GM12878 (cell line): ENCODE measurements around the gene SMTNL1. TPM values are rescaled to one million over a fixed set of nuclear protein-coding genes. Genes with fewer than 3 reads are reported as not detected.

ENCODE experiments used
- ATAC-seq: fragments of 200-7000 bp; cut with Tn5 transposase; 3 replicates; pipeline ENCODE4 v1.9.1; 2020; ENCODE audit warnings: mild to moderate bottlenecking, moderate library complexity
- BruUV-seq: library from RNA; stranded (reverse); fragments of 400-500 nt; replicated peaks from 2 replicates; lab custom pipeline; 2021; lab: Mats Ljungman, UMichigan
- CTCF ChIA-PET: fragments of 300-600 bp; sonication (Branson Sonifier 250); formaldehyde crosslinking; extraction: SDS; loops from one replicate; lab custom pipeline; 2021; ENCODE audit warnings: inconsistent platforms; lab: Yijun Ruan, JAX
- POLR2A ChIA-PET: fragments of 350-600 bp; formaldehyde crosslinking; extraction: SDS; loops from one replicate; lab custom pipeline; 2021; ENCODE audit warnings: inconsistent platforms; lab: Charles Lee
- RAD21 ChIA-PET: fragments of 300-600 bp; sonication (Branson Sonifier 250); formaldehyde crosslinking; loops from one replicate; lab custom pipeline; 2023; ENCODE audit warnings: antibody characterized with exemption; ENCODE audit not compliant: unreplicated experiment; lab: Charles Lee
- SMC1A ChIA-PET: fragments of 300-600 bp; sonication (Branson Sonifier 250); formaldehyde crosslinking; loops from one replicate; lab custom pipeline; 2023; ENCODE audit not compliant: unreplicated experiment, uncharacterized antibody; lab: Charles Lee
- DNase-seq: peaks from one replicate; pipeline ENCODE4 v3.0.0-alpha.2; 2011; ENCODE audit warnings: low read depth, low spot score
- FAIRE-seq: peaks from 3 replicates; lab custom pipeline; 2011; peaks lifted over from hg19 to GRCh38; lab: Jason Lieb, UNC
- H2AFZ ChIP-seq: 2 replicates; pipeline ENCODE4 v1.6.0; 2011; ENCODE audit warnings: low read depth, low read length, control low read depth; ENCODE audit not compliant: control insufficient read depth
- H3K27ac ChIP-seq: 2 replicates; pipeline ENCODE4 v1.5.1; 2011; ENCODE audit warnings: control low read depth; ENCODE audit not compliant: control insufficient read depth, insufficient read depth
- H3K27me3 ChIP-seq, 2 experiments: replicated peaks in 1 of 2; 2 replicates each; pipeline versions ENCODE4 v1.6.0 to v1.6.1; 2011; ENCODE audit warnings: low read length in 1 of 2; ENCODE audit not compliant: control insufficient read depth in 2 of 2, insufficient read depth in 2 of 2
- H3K36me3 ChIP-seq, 2 experiments: 2 replicates each; pipeline ENCODE4 v1.5.1; 2011; ENCODE audit warnings: low read length in 1 of 2; ENCODE audit not compliant: control insufficient read depth in 2 of 2, insufficient read depth in 2 of 2
- H3K4me1 ChIP-seq: 2 replicates; pipeline ENCODE4 v1.6.1; 2011; ENCODE audit warnings: mild to moderate bottlenecking, low read length, moderate library complexity, mixed read lengths; ENCODE audit not compliant: control insufficient read depth, insufficient read depth
- H3K4me2 ChIP-seq: 2 replicates; pipeline ENCODE4 v1.6.0; 2011; ENCODE audit warnings: control low read depth; ENCODE audit not compliant: control insufficient read depth, insufficient read depth
- H3K4me3 ChIP-seq: fragments of 200-600 bp; sonication (generic); 2 replicates; pipeline ENCODE4 v1.5.1; 2016
- H3K79me2 ChIP-seq: 2 replicates; pipeline ENCODE4 v1.6.0; 2011; ENCODE audit warnings: low read length; ENCODE audit not compliant: control insufficient read depth, insufficient read depth
- H3K9ac ChIP-seq: 2 replicates; pipeline ENCODE4 v1.8.0; 2011; ENCODE audit warnings: low read length, control low read depth, mixed read lengths; ENCODE audit not compliant: control insufficient read depth, insufficient read depth
- H3K9me3 ChIP-seq: replicated peaks from 3 replicates; pipeline ENCODE4 v1.5.1; 2011; ENCODE audit warnings: mild to moderate bottlenecking, low read length; ENCODE audit not compliant: control insufficient read depth, insufficient read depth
- H4K20me1 ChIP-seq: 2 replicates; pipeline ENCODE4 v1.6.0; 2011; ENCODE audit not compliant: control insufficient read depth, insufficient read depth
- BMI1 ChIP-seq: fragments of 450-650 bp; IDR thresholded peaks from 2 replicates; pipeline ENCODE4 v1.6.1; 2016; ENCODE audit warnings: mild to moderate bottlenecking, moderate library complexity, borderline replicate concordance
- CBFB ChIP-seq: IDR thresholded peaks from 2 replicates; pipeline ENCODE4 v1.6.1; 2016; ENCODE audit warnings: antibody characterized with exemption, low read depth
- CHD1 ChIP-seq: IDR thresholded peaks from 2 replicates; pipeline ENCODE4 v1.6.1; 2012; ENCODE audit warnings: low read depth, low read length, improper control_type of control experiment
- CHD2 ChIP-seq: IDR thresholded peaks from 2 replicates; pipeline ENCODE4 v1.6.1; 2011; ENCODE audit warnings: low read depth, low read length, improper control_type of control experiment, borderline replicate concordance
- CUX1 ChIP-seq: IDR thresholded peaks from 2 replicates; pipeline ENCODE4 v1.6.1; 2012; ENCODE audit warnings: improper control_type of control experiment, low read depth, low read length; ENCODE audit not compliant: insufficient replicate concordance
- HDGF ChIP-seq: fragments of 450-650 bp; IDR thresholded peaks from 2 replicates; pipeline ENCODE4 v1.6.1; 2016; ENCODE audit warnings: antibody characterized with exemption
- IKZF2 ChIP-seq, 2 experiments: fragments of 450-650 bp; IDR thresholded peaks; 2 replicates each; pipeline ENCODE4 v1.6.1; 2017; ENCODE audit warnings: mild to moderate bottlenecking in 2 of 2, moderate library complexity in 2 of 2
- NR2C2 ChIP-seq: IDR thresholded peaks from 2 replicates; pipeline ENCODE4 v1.6.1; 2011; ENCODE audit warnings: borderline replicate concordance, low read depth; ENCODE audit not compliant: control insufficient read depth, insufficient read length
- POLR2A ChIP-seq: IDR thresholded peaks from 2 replicates; pipeline ENCODE4 v1.6.1; 2011; ENCODE audit warnings: low read depth, mild to moderate bottlenecking, low read length
- RB1 ChIP-seq: fragments of 450-650 bp; formaldehyde crosslinking; IDR thresholded peaks from 2 replicates; pipeline ENCODE4 v1.6.1; 2017; ENCODE audit warnings: mild to moderate bottlenecking, borderline replicate concordance
- SREBF2 ChIP-seq: IDR thresholded peaks from 2 replicates; pipeline ENCODE4 v1.6.1; 2012; ENCODE audit warnings: mild to moderate bottlenecking, low read length
- TCF3 ChIP-seq: IDR thresholded peaks from 2 replicates; pipeline ENCODE4 v1.6.1; 2012; ENCODE audit warnings: low read depth, mild to moderate bottlenecking, low read length, borderline replicate concordance; ENCODE audit not compliant: insufficient read depth
- ZBED1 ChIP-seq: IDR thresholded peaks from 2 replicates; pipeline ENCODE4 v1.6.1; 2016; ENCODE audit warnings: borderline replicate concordance
- WGBS: methylation state at CpG from one replicate; pipeline ENCODE4 v1.1.6; 2016; ENCODE audit warnings: low lambda C conversion rate; ENCODE audit not compliant: insufficient replicate concordance, insufficient coverage; ENCODE audit errors: missing lambda C conversion rate; 5-methylcytosine and 5-hydroxymethylcytosine counted together
- in situ Hi-C: fragments of 300-500 bp; cut with MboI; formaldehyde crosslinking; loops from 9 replicates; pipeline ENCODE4 v1.14.3; 2018; ENCODE audit warnings: mixed read lengths
- intact Hi-C: fragments of 100-400 bp; cut with micrococcal nuclease; formaldehyde crosslinking; loops from one replicate; pipeline ENCODE4 v1.14.2; 2022; ENCODE audit not compliant: unreplicated experiment
- polyA plus RNA-seq, 11 experiments: library from polyadenylated mRNA; depleted of rRNA in 4 of 11; unstranded in 6 of 11; stranded (reverse) in 5 of 11; fragments of >200 nt; fragmentation: Nextera tagmentation in 4 of 11; fragmentation: Illumina TruSeq in 1 of 11; extraction: Ambion mirVana in 4 of 11; extraction: Trizol in 1 of 11; gene quantifications; 1 replicate in 1 of 11; 2 replicates in 10 of 11; pipeline versions ENCODE4 v1.2.1 to v1.2.3, GENCODE V29; 2011 to 2016; ENCODE audit warnings: inconsistent platforms in 2 of 11, missing spikeins in 2 of 11, low read depth in 1 of 11
- total RNA-seq, 4 experiments: library from RNA; depleted of rRNA in 3 of 4; stranded (reverse); fragments of >200 nt in 3 of 4; fragmentation: Illumina TruSeq in 1 of 4; extraction: Trizol in 1 of 4; gene quantifications; 2 replicates each; pipeline versions ENCODE4 v1.2.1 to v1.2.3, GENCODE V29; 2013 to 2021
- TF ChIP-seq, protein P1 (sequence below): IDR thresholded peaks from 2 replicates; pipeline ENCODE4 v1.6.1; 2011; ENCODE audit warnings: borderline replicate concordance, low read depth, mild to moderate bottlenecking, moderate library complexity, mixed read lengths, low read length; ENCODE audit not compliant: insufficient read depth; ENCODE audit errors: extremely low read length

SMTNL1 gene
- total and polyA plus RNA-seq, 10 of the 15 experiments (the other 5 are each of a cell fraction or from before 2014, with no cell fraction given): 0.06 to 0.17 (median 0.10) TPM; not detected in 7

DNA sequence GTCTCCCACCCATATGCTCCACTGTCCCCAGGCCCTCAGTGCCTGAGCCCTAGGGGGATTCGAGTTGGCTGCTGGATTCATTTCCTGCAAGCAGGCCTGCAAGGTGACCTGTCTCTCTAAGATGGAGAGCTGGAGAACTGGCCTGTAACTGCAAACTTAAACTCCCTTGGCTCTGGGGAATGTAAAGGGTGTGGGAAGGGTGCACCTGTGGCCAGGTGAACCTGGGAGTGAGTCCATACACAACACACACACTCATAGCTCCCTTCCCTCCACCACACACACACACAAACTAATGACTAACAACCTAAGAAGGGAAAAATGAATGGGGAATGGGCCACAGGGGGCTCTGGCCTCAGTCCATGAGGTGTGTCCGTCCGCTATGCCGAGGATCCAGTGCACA is 14.5 kb downstream of the SMTNL1 start:
- intact Hi-C loops: no loop called here
- TSS peak; percentile 79 for BruUV-seq
- Histone ChIP-seq H3K4me2 (no peak overlapping the region), H2AFZ (no peak overlapping the region), H4K20me1 (no peaks in the 10 kb centered on the region), H3K27ac (no peak overlapping the region), H3K27me3 (no peaks in the 10 kb centered on the region), H3K36me3 (peaks cover 33 to 42% of the 10 kb centered on the region in 2 experiments), H3K4me1 (peaks cover 12% of the 10 kb centered on the region), H3K79me2 (no peaks in the 10 kb centered on the region), H3K9me3 (no peaks in the 10 kb centered on the region), H3K9ac (no peak overlapping the region), H3K4me3 (no peak overlapping the region)
- FAIRE-seq (no peak), ATAC-seq (no peak), DNase-seq (no peak)
- SMC1A ChIA-PET: no interaction called here
- POLR2A ChIA-PET: no interaction called here
- TF ChIP-seq TCF3 (no peak), ZBED1 (no peak), BMI1 (no peak), IKZF2 (IDR thresholded peaks at IDR 0.05) (no peak), POLR2A (no peak)
- CTCF ChIA-PET: interaction anchor here (1.5 to 1.8 kb wide), 2 partner anchors 16 to 68 kb away, joined by 3 to 5 read pairs; partner anchors contain the start of gene UBE2L6
- RAD21 ChIA-PET: no interaction called here
- 100% methylated on average over 4 of the region's 4 CpGs for WGBS
- in situ Hi-C loops: no loop called here

GRCh38 chr11:57552479-57552878 is 15.1 kb downstream of the SMTNL1 start:
- intact Hi-C loops (no loop called here), in situ Hi-C loops (no loop called here)
- H3K27me3 ChIP-seq: no peaks in the 10 kb centered on the region
- ATAC-seq (no peak), DNase-seq (no peak), FAIRE-seq (no peak)
- no peak overlapping the region for H2AFZ ChIP-seq
- ChIA-PET CTCF (interaction anchor here (1.5 kb wide), 1 partner anchor 15 kb away, joined by 3 read pairs; the partner anchor contains the start of gene UBE2L6), POLR2A (no interaction called here), RAD21 (no interaction called here), SMC1A (no interaction called here)
- H3K9ac ChIP-seq: no peak overlapping the region
- H3K27ac ChIP-seq: no peak overlapping the region
- WGBS: 95% methylated on average over 5 of the region's 5 CpGs
- no TSS peak for BruUV-seq
- H3K4me3 ChIP-seq: no peak overlapping the region
- H3K9me3 ChIP-seq: no peaks in the 10 kb centered on the region
- H3K4me2 ChIP-seq: no peak overlapping the region
- peaks cover 6% of the 10 kb centered on the region for H3K4me1 ChIP-seq
- no peaks in the 10 kb centered on the region for H3K79me2 ChIP-seq
- H4K20me1 ChIP-seq: no peaks in the 10 kb centered on the region
- peaks cover 33 to 42% of the 10 kb centered on the region in 2 experiments for H3K36me3 ChIP-seq
- TF ChIP-seq CUX1 (no peak), CBFB (no peak), RB1 (no peak), NR2C2 (no peak), SREBF2 (no peak), CHD2 (no peak), HDGF (no peak), CHD1 (no peak)
- TF ChIP-seq, protein P1, sequence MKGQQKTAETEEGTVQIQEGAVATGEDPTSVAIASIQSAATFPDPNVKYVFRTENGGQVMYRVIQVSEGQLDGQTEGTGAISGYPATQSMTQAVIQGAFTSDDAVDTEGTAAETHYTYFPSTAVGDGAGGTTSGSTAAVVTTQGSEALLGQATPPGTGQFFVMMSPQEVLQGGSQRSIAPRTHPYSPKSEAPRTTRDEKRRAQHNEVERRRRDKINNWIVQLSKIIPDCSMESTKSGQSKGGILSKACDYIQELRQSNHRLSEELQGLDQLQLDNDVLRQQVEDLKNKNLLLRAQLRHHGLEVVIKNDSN: no peak
